Naive thymus-derived CD8-positive, alpha-beta T cell (primary cell): ENCODE data around the gene PNLDC1. TPM values are rescaled to one million over a fixed set of nuclear protein-coding genes. Genes with fewer than 3 reads are reported as not detected.
"Not testable (repeated sequence)": the region's sequence is repeated elsewhere in the genome, so short reads cannot be mapped to it uniquely, and the experiment has no call there.

Experiments
- ATAC-seq, 2 donors: fragments of 150-1000 bp; cut with Tn5 transposase in 1 of 2; sonication (Bioruptor Pico), chemical (Tn5 transposase) in 1 of 2; 1 replicate in 1 of 2; 2 replicates in 1 of 2; pipeline ENCODE4 v1.10.0; 2021; ENCODE audit warnings: mild to moderate bottlenecking in 2 of 2, moderate library complexity in 2 of 2
- POLR2A ChIA-PET: fragments of 350-600 bp; sonication (Branson Sonifier 250); formaldehyde crosslinking; loops from one replicate; lab custom pipeline; 2021; ENCODE audit warnings: antibody characterized with exemption; lab: Charles Lee
- DNase-seq, 10 donors: peaks; one replicate each; pipeline versions ENCODE4 v3.0.0 to v3.0.0-alpha.2; 2020 to 2022
- H3K27ac Mint-ChIP-seq, 10 donors: one replicate each; pipeline ENCODE4 v1.8.0; 2020 to 2022; ENCODE audit warnings: mild to moderate bottlenecking in 10 of 10, mixed read lengths in 10 of 10, moderate library complexity in 4 of 10, inconsistent platforms in 1 of 10
- H3K27me3 Mint-ChIP-seq, 5 donors: one replicate each; pipeline ENCODE4 v1.8.0; 2021 to 2022; ENCODE audit warnings: mixed read lengths in 5 of 5
- H3K36me3 Mint-ChIP-seq, 3 donors: one replicate each; pipeline ENCODE4 v1.8.0; 2020 to 2022; ENCODE audit warnings: mixed read lengths in 3 of 3, mild to moderate bottlenecking in 2 of 3, inconsistent platforms in 1 of 3
- H3K4me1 Mint-ChIP-seq, 4 donors: one replicate each; pipeline ENCODE4 v1.8.0; 2021 to 2022; ENCODE audit warnings: mixed read lengths in 4 of 4
- H3K4me3 Mint-ChIP-seq, 10 donors: one replicate each; pipeline ENCODE4 v1.8.0; 2020 to 2022; ENCODE audit warnings: mild to moderate bottlenecking in 10 of 10, mixed read lengths in 10 of 10, moderate library complexity in 6 of 10, inconsistent platforms in 1 of 10
- H3K9me3 Mint-ChIP-seq, 9 donors: one replicate each; pipeline ENCODE4 v1.8.0; 2020 to 2022; ENCODE audit warnings: mixed read lengths in 9 of 9, mild to moderate bottlenecking in 3 of 9, inconsistent platforms in 1 of 9, moderate library complexity in 1 of 9
- polyA plus RNA-seq, 3 donors: library from polyadenylated mRNA; unstranded; fragments of 300-500 nt; fragmentation: Illumina TruSeq; gene quantifications; one replicate each; pipeline ENCODE4 v1.2.3, GENCODE V29; 2021
- total RNA-seq, 8 experiments: library from RNA in 2 of 8; stranded (reverse) in 2 of 8; gene quantifications; one replicate each; pipeline ENCODE4 v1.2.3 and lab custom pipeline; 2021 to 2026

The PNLDC1 gene
- total and polyA plus RNA-seq, 5 experiments from 2014 or later, result 0.36 to 0.75 (median 0.36) TPM; not detected in 2

GRCh38 chr6:159807150-159807858, 7.2 kb downstream of the PNLDC1 start:
- DNase-seq (no peak), ATAC-seq (no peak)
- POLR2A ChIA-PET, result no interaction called here
- Mint-ChIP-seq H3K27me3 (no peaks in the 10 kb centered on the region), H3K27ac (no peak overlapping the region), H3K9me3 (no peaks in the 10 kb centered on the region), H3K4me3 (no peak overlapping the region), H3K4me1 (peaks cover 0 to 4% (median 1%) of the 10 kb centered on the region in 4 donors), H3K36me3 (peaks cover 0 to 7% (median 4%) of the 10 kb centered on the region in 3 donors)

- Mint-ChIP-seq H3K4me3 (no peak overlapping the region), H3K27me3 (no peaks in the 10 kb centered on the region), H3K4me1 (peaks cover 0 to 4% (median 1%) of the 10 kb centered on the region in 4 donors), H3K9me3 (no peaks in the 10 kb centered on the region), H3K27ac (no peak overlapping the region), H3K36me3 (peaks cover 0 to 7% (median 4%) of the 10 kb centered on the region in 3 donors)
- ATAC-seq, result no peak
- POLR2A ChIA-PET, result interaction anchor here (0.7 kb wide), 1 partner anchor 46 kb away, joined by 3 read pairs; no protein-coding TSS in a partner anchor
- DNase-seq, result no peak
Observed at GRCh38 chr6:159808647-159809046, 8.6 kb downstream of the PNLDC1 start.

GRCh38 chr6:159809149-159809548, 9.1 kb downstream of the PNLDC1 start:
- H3K27ac Mint-ChIP-seq, result no peak overlapping the region
- peaks cover 0 to 8% (median 4%) of the 10 kb centered on the region in 3 donors for H3K36me3 Mint-ChIP-seq
- DNase-seq, result no peak
- H3K27me3 Mint-ChIP-seq, result no peaks in the 10 kb centered on the region
- H3K9me3 Mint-ChIP-seq, result no peaks in the 10 kb centered on the region
- H3K4me1 Mint-ChIP-seq, result peaks cover 0 to 4% (median 1%) of the 10 kb centered on the region in 4 donors
- POLR2A ChIA-PET, result interaction anchor here (0.7 kb wide), 1 partner anchor 46 kb away, joined by 3 read pairs; no protein-coding TSS in a partner anchor
- ATAC-seq, result no peak
- no peak overlapping the region for H3K4me3 Mint-ChIP-seq

- H3K9me3 Mint-ChIP-seq, result no peaks in the 10 kb centered on the region
- ATAC-seq, result no peak
- POLR2A ChIA-PET, result no interaction called here
- H3K4me1 Mint-ChIP-seq, result peaks cover 0 to 8% (median 5%) of the 10 kb centered on the region in 4 donors
- peak overlapping the region in 1 of 10 donors; percentile 37 for H3K27ac Mint-ChIP-seq
- H3K36me3 Mint-ChIP-seq, result peaks cover 0 to 8% (median 4%) of the 10 kb centered on the region in 3 donors
- no peaks in the 10 kb centered on the region for H3K27me3 Mint-ChIP-seq
- H3K4me3 Mint-ChIP-seq, result no peak overlapping the region
- DNase-seq, result no peak
Observed at GRCh38 chr6:159813781-159814180, 13.7 kb downstream of the PNLDC1 start.

DNA sequence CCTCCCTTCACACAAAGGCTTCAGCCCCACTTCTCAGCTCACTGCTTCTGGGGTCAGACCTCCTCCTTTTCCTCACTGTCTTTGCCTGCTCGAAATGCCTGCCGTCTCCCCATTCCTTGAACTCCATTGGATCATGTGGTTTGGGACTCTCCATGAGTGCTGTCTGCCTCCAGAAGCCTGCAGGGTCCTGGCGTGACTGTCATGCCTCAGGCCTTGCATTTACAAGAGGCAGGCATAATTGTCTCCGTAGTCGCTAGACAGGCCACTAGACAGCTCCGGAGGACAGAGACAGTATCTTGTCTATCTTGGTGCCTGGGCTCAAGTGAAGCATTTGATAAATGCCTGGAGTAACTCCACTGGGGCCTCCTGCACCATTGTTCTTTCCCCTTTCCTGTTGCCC, 15.3 kb downstream of the PNLDC1 start:
- Mint-ChIP-seq H3K27me3 (no peaks in the 10 kb centered on the region), H3K36me3 (peaks cover 0 to 7% (median 5%) of the 10 kb centered on the region in 3 donors), H3K27ac (peak overlapping the region in 2 of 10 donors; percentile 59 to 72), H3K4me3 (no peak overlapping the region), H3K9me3 (no peaks in the 10 kb centered on the region), H3K4me1 (peaks cover 11 to 22% (median 16%) of the 10 kb centered on the region in 4 donors)
- POLR2A ChIA-PET, result no interaction called here
- DNase-seq (no peak), ATAC-seq (no peak)

DNA sequence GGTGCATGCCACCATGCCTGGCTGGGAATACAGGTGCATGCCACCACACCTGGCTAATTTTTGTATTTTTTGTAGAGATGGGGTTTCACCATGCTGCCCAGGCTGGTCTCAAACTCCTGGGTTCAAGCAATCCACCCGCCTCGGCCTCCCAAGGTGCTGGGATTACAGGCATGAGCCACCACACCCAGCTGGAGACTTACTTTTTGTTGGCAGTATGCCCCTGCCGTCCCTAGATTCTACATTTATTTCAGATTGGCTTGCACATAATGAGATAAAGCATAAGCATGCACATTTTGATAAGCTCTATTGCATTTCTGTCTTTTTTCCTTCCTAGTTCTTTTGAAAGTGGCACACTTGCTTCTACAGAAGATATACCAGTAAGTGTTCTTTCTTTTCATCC, 16.7 kb downstream of the PNLDC1 start:
- not testable (repeated sequence) for DNase-seq, H3K9me3 Mint-ChIP-seq, H3K27me3 Mint-ChIP-seq, H3K4me3 Mint-ChIP-seq, ATAC-seq, H3K36me3 Mint-ChIP-seq
- Mint-ChIP-seq H3K27ac (peak overlapping the region in 2 of 10 donors; percentile 28 to 86), H3K4me1 (peaks cover 17 to 33% (median 25%) of the 10 kb centered on the region in 4 donors)
- POLR2A ChIA-PET, result interaction anchor here (0.6 to 0.7 kb wide), 2 partner anchors 13 to 27 kb away, joined by 4 read pairs; no protein-coding TSS in a partner anchor

DNA sequence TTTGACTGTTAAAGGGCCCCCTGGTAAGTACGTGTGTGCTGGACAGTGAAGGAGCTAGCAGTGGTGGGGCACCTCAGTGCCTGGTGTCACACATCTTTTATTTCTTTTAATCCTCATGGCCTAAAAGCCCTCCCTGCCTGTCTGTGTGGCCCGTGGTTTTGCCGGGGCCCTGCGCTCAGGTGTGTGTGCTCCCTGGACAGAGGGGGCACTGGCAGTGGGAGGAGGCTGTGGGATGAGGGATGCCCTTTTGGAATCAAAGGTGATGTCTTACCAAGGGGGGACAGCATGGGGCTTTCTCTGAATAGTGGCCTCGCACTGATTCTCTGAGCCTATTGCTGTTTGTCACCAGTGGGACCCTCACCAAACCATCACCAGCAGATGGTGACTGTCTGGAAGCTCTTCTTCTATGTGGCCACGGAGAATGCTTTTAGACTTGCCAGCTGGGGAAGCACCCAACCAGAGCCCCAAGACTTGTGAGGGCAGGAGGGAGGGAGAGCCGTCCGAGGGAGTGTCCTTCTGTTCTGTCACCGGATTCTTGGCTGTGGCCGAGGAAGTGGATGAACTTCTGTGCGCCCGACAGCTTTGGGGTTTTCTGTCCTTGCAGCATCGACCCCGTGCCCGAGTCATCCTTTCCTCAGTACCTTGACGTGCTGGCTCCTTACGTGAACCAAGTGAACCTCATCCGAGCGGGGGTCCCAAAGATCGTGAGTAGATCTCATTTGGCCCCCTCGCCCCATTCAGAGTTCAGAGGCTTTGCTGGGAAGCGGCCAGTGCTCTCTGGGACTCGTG, 18.1 kb downstream of the PNLDC1 start:
- H3K27me3 Mint-ChIP-seq, result no peaks in the 10 kb centered on the region
- DNase-seq (no peak), ATAC-seq (no peak)
- no peaks in the 10 kb centered on the region for H3K9me3 Mint-ChIP-seq
- peaks cover 21 to 39% (median 25%) of the 10 kb centered on the region in 4 donors for H3K4me1 Mint-ChIP-seq
- H3K27ac Mint-ChIP-seq, result peak overlapping the region in 6 of 10 donors; percentile 32 to 94 (median 56)
- H3K4me3 Mint-ChIP-seq, result no peak overlapping the region
- POLR2A ChIA-PET, result interaction anchor here (0.6 kb wide), 1 partner anchor 26 kb away, joined by 4 read pairs; no protein-coding TSS in a partner anchor
- peaks cover 0 to 11% (median 2%) of the 10 kb centered on the region in 3 donors for H3K36me3 Mint-ChIP-seq

DNA sequence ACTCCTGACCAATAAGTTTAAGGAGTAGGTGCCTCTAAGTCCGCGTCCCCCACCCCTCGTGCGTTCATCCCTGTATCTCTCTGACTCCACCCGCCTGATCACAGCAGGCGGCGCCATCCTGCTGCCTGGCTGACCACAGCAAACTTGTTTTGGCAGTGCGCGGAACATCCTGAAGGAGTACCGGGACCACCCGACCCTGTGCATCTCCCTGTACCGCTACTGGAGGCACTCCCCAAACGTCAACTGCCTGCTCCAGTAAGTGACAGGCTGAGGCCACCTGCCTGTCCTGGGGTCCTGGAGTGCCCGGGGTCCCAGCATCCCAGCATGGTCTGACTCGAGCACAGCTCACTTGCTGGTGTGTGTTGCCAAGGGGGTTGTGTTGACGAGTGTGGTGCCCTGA, 19.0 kb downstream of the PNLDC1 start:
- POLR2A ChIA-PET, result interaction anchor here (1.4 to 4.5 kb wide), 3 partner anchors 14 to 92 kb away, joined by 4 to 25 read pairs (median 21); partner anchors contain the start of genes MRPL18, TCP1 and WTAP
- no peak for ATAC-seq

GRCh38 chr6:159819932-159820640, 20.0 kb downstream of the PNLDC1 start:
- DNase-seq, result peak in 8 of 10 donors; percentile 4 to 70 (median 42)
- Mint-ChIP-seq H3K27me3 (no peaks in the 10 kb centered on the region), H3K4me1 (peaks cover 19 to 39% (median 25%) of the 10 kb centered on the region in 4 donors), H3K4me3 (peak overlapping the region; percentile 77 to 88 (median 86)), H3K36me3 (peaks cover 0 to 11% (median 1%) of the 10 kb centered on the region in 3 donors), H3K9me3 (no peaks in the 10 kb centered on the region), H3K27ac (peak overlapping the region; percentile 84 to 96 (median 93))
- POLR2A ChIA-PET, result interaction anchor here (0.8 to 4.5 kb wide), 4 partner anchors 13 to 93 kb away, joined by 3 to 25 read pairs (median 12); partner anchors contain the start of genes MRPL18, TCP1 and WTAP
- ATAC-seq, result peak; percentile 84 to 88

More for the DNA sequence above, 19.0 kb downstream of the PNLDC1 start:
- H3K4me3 Mint-ChIP-seq, result peak overlapping the region in 8 of 10 donors; percentile 77 to 88 (median 87)
- no peaks in the 10 kb centered on the region for H3K27me3 Mint-ChIP-seq
- peaks cover 0 to 11% (median under 1%) of the 10 kb centered on the region in 3 donors for H3K36me3 Mint-ChIP-seq
- H3K27ac Mint-ChIP-seq, result peak overlapping the region in 9 of 10 donors; percentile 26 to 96 (median 92)
- no peak for DNase-seq
- no peaks in the 10 kb centered on the region for H3K9me3 Mint-ChIP-seq
- H3K4me1 Mint-ChIP-seq, result peaks cover 21 to 39% (median 25%) of the 10 kb centered on the region in 4 donors

GRCh38 chr6:159821122-159821521, 21.0 kb downstream of the PNLDC1 start:
- Mint-ChIP-seq H3K27me3 (no peaks in the 10 kb centered on the region), H3K27ac (peak overlapping the region in 8 of 10 donors; percentile 19 to 96 (median 92)), H3K9me3 (no peaks in the 10 kb centered on the region), H3K4me1 (peaks cover 19 to 39% (median 25%) of the 10 kb centered on the region in 4 donors), H3K4me3 (peak overlapping the region in 6 of 10 donors; percentile 77 to 88 (median 86)), H3K36me3 (peaks cover 0 to 11% (median 1%) of the 10 kb centered on the region in 3 donors)
- POLR2A ChIA-PET, result interaction anchor here (0.7 to 4.5 kb wide), 4 partner anchors 9 to 1149 kb away, joined by 3 to 25 read pairs (median 12); partner anchors contain the start of genes MRPL18 and TCP1
- ATAC-seq (no peak), DNase-seq (no peak)

DNA sequence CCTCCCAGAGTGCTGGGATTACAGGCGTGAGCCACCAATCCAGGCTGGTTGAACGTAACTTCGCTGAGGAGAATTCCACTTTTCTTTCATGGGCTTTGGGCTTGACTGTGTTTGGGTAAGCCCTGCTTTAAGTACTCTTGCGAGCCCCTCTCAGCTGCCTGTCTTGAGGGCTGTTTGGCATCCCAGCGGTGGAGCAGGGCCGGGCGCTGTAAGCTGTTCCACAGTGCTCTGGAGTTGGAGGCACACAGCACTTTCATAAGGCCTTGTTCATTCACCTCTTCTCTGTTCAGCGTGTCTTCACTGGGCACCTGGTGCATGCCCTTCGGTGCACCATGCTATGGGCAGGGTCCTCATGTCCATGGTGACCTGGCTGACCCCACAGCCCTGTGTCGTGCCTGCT, 21.6 kb downstream of the PNLDC1 start:
- Mint-ChIP-seq H3K4me3 (peak overlapping the region in 3 of 10 donors; percentile 24 to 77 (median 28)), H3K36me3 (peaks cover 0 to 11% (median 1%) of the 10 kb centered on the region in 3 donors), H3K27me3 (no peaks in the 10 kb centered on the region), H3K4me1 (peaks cover 19 to 39% (median 25%) of the 10 kb centered on the region in 4 donors), H3K27ac (peak overlapping the region in 2 of 10 donors; percentile 25 to 69), H3K9me3 (no peaks in the 10 kb centered on the region)
- no peak for ATAC-seq
- POLR2A ChIA-PET, result interaction anchor here (4.5 kb wide), 1 partner anchor 11 kb away, joined by 25 read pairs; no protein-coding TSS in a partner anchor
- DNase-seq, result no peak
